Activated T-helper 1 cell treated with anti-CD3 and anti-CD28 coated beads, Interleukin-12 subunit alpha, Interleukin-12 subunit beta, Interleukin-2, Interleukin-4 antibody, amounts not matched to agents 30 ng/mL and 10 ng/mL and 1 ng/mL, durations not matched to agents 14 hours and 24 hours and 36 hours (primary cell): ENCODE data around the gene OCIAD2. TPM values are rescaled to one million over a fixed set of nuclear protein-coding genes. Genes with fewer than 3 reads are reported as not detected.

Experiments
- DNase-seq: peaks from one replicate; pipeline ENCODE4 v3.0.0; 2021; ENCODE audit warnings: low spot score
- H3K27ac Mint-ChIP-seq: one replicate; pipeline ENCODE4 v1.8.0; 2021; ENCODE audit warnings: mild to moderate bottlenecking, mixed read lengths
- H3K27me3 Mint-ChIP-seq: one replicate; pipeline ENCODE4 v1.8.0; 2022; ENCODE audit warnings: mild to moderate bottlenecking, moderate library complexity, mixed read lengths; ENCODE audit not compliant: insufficient read depth
- H3K36me3 Mint-ChIP-seq: one replicate; pipeline ENCODE4 v1.8.0; 2021; ENCODE audit warnings: low read depth, mixed read lengths
- H3K4me1 Mint-ChIP-seq: one replicate; pipeline ENCODE4 v1.8.0; 2021; ENCODE audit warnings: low read depth, mixed read lengths
- H3K4me3 Mint-ChIP-seq: one replicate; pipeline ENCODE4 v1.8.0; 2021; ENCODE audit warnings: mild to moderate bottlenecking, moderate library complexity, mixed read lengths
- H3K9me3 Mint-ChIP-seq: one replicate; pipeline ENCODE4 v1.8.0; 2021; ENCODE audit warnings: mixed read lengths
- intact Hi-C: fragments of 100-400 bp; cut with micrococcal nuclease; formaldehyde crosslinking; loops from one replicate; pipeline ENCODE4 v1.15.1; 2024
- total RNA-seq: library from RNA; stranded (reverse); gene quantifications from 2 replicates; pipeline ENCODE4 v1.2.3, GENCODE V29; 2022

OCIAD2 gene, protein sequence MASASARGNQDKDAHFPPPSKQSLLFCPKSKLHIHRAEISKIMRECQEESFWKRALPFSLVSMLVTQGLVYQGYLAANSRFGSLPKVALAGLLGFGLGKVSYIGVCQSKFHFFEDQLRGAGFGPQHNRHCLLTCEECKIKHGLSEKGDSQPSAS
- 59.6 and 62.5 TPM in 2 replicates for total RNA-seq

- peaks cover 53% of the 10 kb centered on the region for H3K4me1 Mint-ChIP-seq
- intact Hi-C loops, result loop anchor here (1.0 to 5.0 kb wide), 7 partner anchors 36 to 779 kb away; partner anchors contain the start of gene FRYL
- H3K36me3 Mint-ChIP-seq, result peaks cover 26% of the 10 kb centered on the region
- H3K9me3 Mint-ChIP-seq, result no peaks in the 10 kb centered on the region
- peak within 1 kb of the TSS; percentile 96 for H3K27ac Mint-ChIP-seq
- H3K27me3 Mint-ChIP-seq, result no peaks in the 10 kb centered on the region
- peak; percentile 71 for DNase-seq
- H3K4me3 Mint-ChIP-seq, result peak within 1 kb of the TSS; percentile 100
Measured at GRCh38 chr4:48906206-48907173, at the start of gene OCIAD2. OCIAD2 (minus strand) TSS chr4:48906774; CDS start chr4:48904549, 2,225 bp downstream.

- H3K36me3 Mint-ChIP-seq, result no peaks in the 10 kb centered on the region
- intact Hi-C loops, result no loop called here
- no peak overlapping the region for H3K27ac Mint-ChIP-seq
- H3K4me1 Mint-ChIP-seq, result no peaks in the 10 kb centered on the region
- H3K9me3 Mint-ChIP-seq, result no peaks in the 10 kb centered on the region
- no peak overlapping the region for H3K4me3 Mint-ChIP-seq
- H3K27me3 Mint-ChIP-seq, result peaks cover 7% of the 10 kb centered on the region
- no peak for DNase-seq
Measured at GRCh38 chr4:48954314-48954713, 47.7 kb upstream of the OCIAD2 start.

DNA sequence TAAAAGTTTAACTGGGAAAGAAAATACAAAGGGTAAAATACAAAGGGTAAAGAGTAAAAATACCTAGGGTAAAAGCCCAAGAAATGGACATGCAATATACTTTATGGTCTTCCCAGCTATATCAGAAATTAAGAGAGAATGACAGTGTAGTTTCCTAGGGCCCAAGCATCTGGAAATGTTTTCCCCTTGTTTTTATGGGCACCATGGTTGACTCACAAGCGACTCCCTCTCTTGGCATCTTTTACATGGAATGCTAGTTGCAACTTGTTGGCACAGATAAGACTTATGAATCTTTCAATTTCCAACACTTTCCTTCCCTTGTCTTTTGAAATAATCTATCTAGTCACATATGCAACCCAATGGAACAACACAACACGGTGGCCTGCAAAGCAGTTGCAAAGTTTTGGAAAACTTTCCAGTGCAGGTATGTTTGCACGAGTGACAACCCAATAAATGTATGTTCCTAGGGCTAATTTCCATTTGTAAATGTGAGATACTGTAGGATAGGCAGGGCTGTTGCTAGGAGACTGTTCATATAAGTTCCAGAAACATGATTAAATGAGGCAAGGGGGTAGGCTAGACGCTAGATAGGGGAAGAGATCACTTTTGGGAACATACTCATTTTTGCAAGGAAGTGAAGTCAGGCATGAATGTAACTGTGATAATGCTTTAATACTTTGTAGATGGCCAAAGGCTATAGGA is 43.1 kb upstream of the OCIAD2 start:
- Mint-ChIP-seq H3K27me3 (no peaks in the 10 kb centered on the region), H3K4me3 (no peak overlapping the region), H3K9me3 (no peaks in the 10 kb centered on the region), H3K27ac (no peak overlapping the region), H3K36me3 (no peaks in the 10 kb centered on the region), H3K4me1 (peaks cover 5% of the 10 kb centered on the region)
- no peak for DNase-seq
- intact Hi-C loops, result no loop called here

DNA sequence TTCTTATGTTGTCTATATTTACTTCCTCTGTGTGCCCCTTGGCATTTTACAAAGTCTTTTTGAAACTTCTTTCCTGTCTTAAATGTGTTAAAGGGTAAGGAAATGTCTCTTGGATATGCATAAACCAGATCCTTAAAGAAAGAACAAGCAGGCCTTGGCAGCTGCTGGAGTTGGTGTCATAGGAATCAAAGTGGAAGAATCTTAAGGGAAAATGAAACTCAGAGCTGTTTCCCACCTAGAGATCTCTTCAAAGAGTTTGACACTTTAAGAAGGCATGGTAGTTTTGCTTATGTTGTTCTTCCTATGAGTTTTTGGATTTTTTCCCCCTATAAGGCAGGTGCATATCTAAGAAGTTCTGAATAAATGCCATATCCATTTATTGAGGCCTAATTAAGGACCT is 42.5 kb upstream of the OCIAD2 start:
- no peak overlapping the region for H3K4me3 Mint-ChIP-seq
- no peaks in the 10 kb centered on the region for H3K36me3 Mint-ChIP-seq
- H3K9me3 Mint-ChIP-seq, result no peaks in the 10 kb centered on the region
- peaks cover 10% of the 10 kb centered on the region for H3K4me1 Mint-ChIP-seq
- H3K27ac Mint-ChIP-seq, result no peak overlapping the region
- DNase-seq, result no peak
- intact Hi-C loops, result no loop called here
- no peaks in the 10 kb centered on the region for H3K27me3 Mint-ChIP-seq

DNA sequence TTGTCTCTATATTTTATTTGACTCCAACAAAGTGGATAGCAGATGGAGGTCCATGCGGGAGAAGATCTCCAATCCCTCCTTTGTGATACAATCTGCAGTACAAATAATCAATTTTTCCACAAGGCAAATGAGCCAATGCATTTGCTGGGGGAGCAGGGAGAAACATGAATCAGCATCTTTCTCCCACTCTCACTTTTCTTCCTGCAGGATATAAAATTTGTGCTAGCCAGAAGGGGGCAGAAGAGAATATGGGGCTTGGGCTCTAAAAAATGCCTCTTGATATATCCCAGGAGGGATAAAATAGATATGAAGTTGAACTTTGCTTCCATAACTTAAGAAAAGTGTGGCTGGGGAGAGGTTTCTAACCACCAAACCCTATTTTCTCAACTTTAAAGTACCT is 41.2 kb upstream of the OCIAD2 start:
- Mint-ChIP-seq H3K27me3 (no peaks in the 10 kb centered on the region), H3K36me3 (no peaks in the 10 kb centered on the region), H3K4me3 (no peak overlapping the region), H3K27ac (no peak overlapping the region), H3K4me1 (peaks cover 11% of the 10 kb centered on the region), H3K9me3 (no peaks in the 10 kb centered on the region)
- no peak for DNase-seq
- intact Hi-C loops, result no loop called here

- peaks cover 2% of the 10 kb centered on the region for H3K27me3 Mint-ChIP-seq
- H3K4me3 Mint-ChIP-seq, result no peak overlapping the region
- no peak overlapping the region for H3K27ac Mint-ChIP-seq
- peaks cover 11% of the 10 kb centered on the region for H3K4me1 Mint-ChIP-seq
- no peak for DNase-seq
- no peaks in the 10 kb centered on the region for H3K36me3 Mint-ChIP-seq
- no peaks in the 10 kb centered on the region for H3K9me3 Mint-ChIP-seq
- intact Hi-C loops, result no loop called here
Measured at GRCh38 chr4:48945981-48946380, 39.4 kb upstream of the OCIAD2 start.

DNA sequence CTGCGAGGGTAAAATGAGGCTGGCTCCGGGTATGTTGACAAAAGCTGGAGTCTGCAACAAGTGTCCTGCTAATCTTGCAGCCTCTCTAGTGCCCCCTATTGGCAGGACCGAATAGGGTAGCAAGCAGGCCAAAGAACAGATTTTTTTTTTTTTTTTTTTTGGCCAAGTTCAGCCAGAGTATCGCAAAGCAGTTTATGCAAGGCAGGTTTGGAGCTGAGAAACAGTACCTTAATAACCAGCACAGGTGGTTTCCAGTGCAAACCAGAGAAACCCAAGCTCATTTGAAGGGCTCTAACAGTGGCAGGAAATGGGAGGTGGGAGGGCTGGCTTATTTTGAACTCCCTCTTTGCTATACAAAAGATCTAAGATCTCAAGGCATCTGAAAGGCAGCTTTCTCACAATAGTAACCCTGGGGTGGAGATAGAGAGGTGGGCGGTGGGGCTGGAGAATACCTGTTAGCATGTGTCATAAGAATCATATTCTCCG is 38.2 kb upstream of the OCIAD2 start:
- Mint-ChIP-seq H3K36me3 (no peaks in the 10 kb centered on the region), H3K9me3 (no peaks in the 10 kb centered on the region), H3K27me3 (peaks cover 5% of the 10 kb centered on the region), H3K4me3 (no peak overlapping the region), H3K4me1 (peaks cover 11% of the 10 kb centered on the region), H3K27ac (no peak overlapping the region)
- peak; percentile 31 for DNase-seq
- intact Hi-C loops, result loop anchor here (5.0 kb wide), 1 partner anchor 37 kb away; the partner anchor contains the start of gene OCIAD2

- intact Hi-C loops, result loop anchor here (5.0 kb wide), 1 partner anchor 37 kb away; the partner anchor contains the start of gene OCIAD2
- H3K9me3 Mint-ChIP-seq, result no peaks in the 10 kb centered on the region
- peaks cover 5% of the 10 kb centered on the region for H3K27me3 Mint-ChIP-seq
- no peak overlapping the region for H3K4me3 Mint-ChIP-seq
- peaks cover 11% of the 10 kb centered on the region for H3K4me1 Mint-ChIP-seq
- no peaks in the 10 kb centered on the region for H3K36me3 Mint-ChIP-seq
- DNase-seq, result no peak
- no peak overlapping the region for H3K27ac Mint-ChIP-seq
Measured at GRCh38 chr4:48944252-48944651, 37.7 kb upstream of the OCIAD2 start.

DNA sequence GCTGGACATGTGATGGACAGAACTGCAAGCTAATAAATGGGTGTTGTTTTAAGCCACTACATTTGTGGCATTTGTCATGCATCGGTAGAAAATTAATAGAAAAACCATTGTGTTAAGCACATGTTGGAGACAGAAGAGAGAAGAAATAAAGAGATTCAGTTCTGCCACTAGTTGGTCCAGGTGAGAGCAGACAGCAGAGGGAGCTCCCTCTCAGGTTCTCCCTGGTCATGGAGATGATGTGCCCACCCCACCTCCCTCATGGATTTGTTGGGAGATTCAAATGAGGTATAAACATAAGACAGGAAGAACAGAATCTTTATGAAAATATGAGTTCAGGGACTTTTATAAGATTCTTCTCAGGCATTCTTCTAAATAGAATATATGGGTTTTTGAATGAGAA is 36.8 kb upstream of the OCIAD2 start:
- no peak overlapping the region for H3K4me3 Mint-ChIP-seq
- intact Hi-C loops, result loop anchor here (5.0 kb wide), 1 partner anchor 36 kb away; the partner anchor contains the start of gene OCIAD2
- H3K4me1 Mint-ChIP-seq, result peaks cover 11% of the 10 kb centered on the region
- H3K27me3 Mint-ChIP-seq, result peaks cover 5% of the 10 kb centered on the region
- H3K27ac Mint-ChIP-seq, result no peak overlapping the region
- H3K36me3 Mint-ChIP-seq, result no peaks in the 10 kb centered on the region
- H3K9me3 Mint-ChIP-seq, result no peaks in the 10 kb centered on the region
- DNase-seq, result no peak

- Mint-ChIP-seq H3K9me3 (peaks cover 3% of the 10 kb centered on the region), H3K4me1 (peaks cover 8% of the 10 kb centered on the region)
Measured at GRCh38 chr4:48939785-48940184, 33.2 kb upstream of the OCIAD2 start.

GRCh38 chr4:48938831-48939230 is 32.3 kb upstream of the OCIAD2 start:
- Mint-ChIP-seq H3K4me3 (no peak overlapping the region), H3K9me3 (peaks cover 3% of the 10 kb centered on the region), H3K27me3 (peaks cover 5% of the 10 kb centered on the region), H3K36me3 (no peaks in the 10 kb centered on the region), H3K4me1 (no peaks in the 10 kb centered on the region), H3K27ac (no peak overlapping the region)
- no peak for DNase-seq
- intact Hi-C loops, result no loop called here

More at GRCh38 chr4:48939785-48940184, 33.2 kb upstream of the OCIAD2 start:
- no peaks in the 10 kb centered on the region for H3K36me3 Mint-ChIP-seq
- no peak overlapping the region for H3K27ac Mint-ChIP-seq
- no peak overlapping the region for H3K4me3 Mint-ChIP-seq
- H3K27me3 Mint-ChIP-seq, result peaks cover 5% of the 10 kb centered on the region
- no peak for DNase-seq
- intact Hi-C loops, result loop anchor here (5.0 kb wide), 1 partner anchor 32 kb away; the partner anchor contains the start of gene OCIAD2

- no peak overlapping the region for H3K4me3 Mint-ChIP-seq
- no peaks in the 10 kb centered on the region for H3K4me1 Mint-ChIP-seq
- H3K27ac Mint-ChIP-seq, result no peak overlapping the region
- H3K9me3 Mint-ChIP-seq, result peaks cover 3% of the 10 kb centered on the region
- H3K27me3 Mint-ChIP-seq, result peaks cover 3% of the 10 kb centered on the region
- intact Hi-C loops, result no loop called here
- no peaks in the 10 kb centered on the region for H3K36me3 Mint-ChIP-seq
- DNase-seq, result no peak
Measured at GRCh38 chr4:48937033-48937432, 30.5 kb upstream of the OCIAD2 start.
